Breast epithelium (tissue), 4 donors: ENCODE results near the gene TMTC3. TPM values are rescaled to one million over a fixed set of nuclear protein-coding genes. Genes with fewer than 3 reads are reported as not detected.

ENCODE experiments used
- DNase-seq, 2 donors: peaks; one replicate each; pipeline ENCODE4 v3.0.0-alpha.2; 2019; ENCODE audit warnings: low spot score in 2 of 2
- H3K27ac ChIP-seq, 2 donors: fragments of 200-600 bp; sonication (generic) in 1 of 2; one replicate each; pipeline ENCODE4 v1.5.1; 2016 to 2019; ENCODE audit warnings: mild to moderate bottlenecking in 1 of 2
- H3K27me3 ChIP-seq, 2 donors: fragments of 200-600 bp; sonication (generic) in 1 of 2; one replicate each; pipeline versions ENCODE4 v1.5.1 to v1.6.0; 2017 to 2019; ENCODE audit warnings: control low read depth in 1 of 2, mild to moderate bottlenecking in 1 of 2
- H3K36me3 ChIP-seq: fragments of 200-600 bp; one replicate; pipeline ENCODE4 v1.5.1; 2019
- H3K4me1 ChIP-seq, 2 donors: fragments of 200-600 bp; sonication (generic); one replicate each; pipeline ENCODE4 v1.5.1; 2016 to 2019; ENCODE audit warnings: control low read depth in 1 of 2
- H3K4me3 ChIP-seq, 3 donors: fragments of 200-600 bp; sonication (generic); 1 replicate in 2 of 3; 2 replicates in 1 of 3; pipeline ENCODE4 v1.5.1; 2016 to 2019; ENCODE audit warnings: mild to moderate bottlenecking in 3 of 3, moderate library complexity in 2 of 3
- H3K9me3 ChIP-seq, 2 donors: fragments of 200-600 bp; sonication (generic) in 1 of 2; one replicate each; pipeline ENCODE4 v1.5.1; 2016 to 2019; ENCODE audit warnings: control low read depth in 1 of 2
- CTCF ChIP-seq, 3 donors: fragments of 450-650 bp; IDR thresholded peaks; one replicate each; pipeline ENCODE4 v1.5.1; 2016 to 2017; ENCODE audit warnings: antibody characterized with exemption in 3 of 3, mild to moderate bottlenecking in 3 of 3, moderate library complexity in 3 of 3
- POLR2A ChIP-seq: fragments of 450-650 bp; IDR thresholded peaks from one replicate; pipeline ENCODE4 v1.6.1; 2016; ENCODE audit warnings: antibody characterized with exemption, mild to moderate bottlenecking, moderate library complexity
- POLR2AphosphoS5 ChIP-seq, 3 donors: sonication (generic); formaldehyde crosslinking; IDR thresholded peaks; one replicate each; pipeline ENCODE4 v1.6.1; 2017; ENCODE audit warnings: antibody characterized with exemption in 3 of 3
- intact Hi-C: fragments of 100-400 bp; cut with DNase I; formaldehyde crosslinking; loops from one replicate; pipeline ENCODE4 v1.15.1; 2023; ENCODE audit warnings: low total_unique reads
- total RNA-seq, 3 donors: library from RNA; depleted of rRNA; stranded (reverse); fragments of >200 nt; gene quantifications; one replicate each; pipeline ENCODE4 v1.1.0, GENCODE V29; 2016

TMTC3 gene
- total RNA-seq, 3 donors from 2014 or later = 14.7 to 20.6 (median 20.2) TPM

DNA sequence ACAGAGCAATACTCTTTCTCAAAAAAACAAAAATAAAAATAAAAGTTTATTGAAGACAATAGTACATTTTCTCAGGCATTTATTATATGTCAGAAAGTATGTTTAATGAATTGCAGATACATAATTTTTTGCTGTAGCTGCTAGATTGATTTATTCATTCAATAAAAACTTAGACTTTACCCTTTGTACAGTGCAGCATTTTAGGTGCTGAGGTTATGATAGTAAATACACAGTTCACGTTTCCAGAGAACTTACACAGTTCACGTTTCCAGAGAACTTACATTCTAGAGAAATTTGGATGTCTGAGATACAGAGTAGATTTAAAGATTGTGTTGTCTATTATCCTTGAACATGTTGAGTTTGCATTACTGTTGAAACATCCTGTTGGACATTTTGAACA lies 25.3 kb downstream of the TMTC3 start:
- no peak for TF ChIP-seq CTCF (IDR thresholded peaks at IDR 0.05)
- no peak for TF ChIP-seq POLR2AphosphoS5 (IDR thresholded peaks at IDR 0.05)
- no peak for TF ChIP-seq POLR2A
- no peaks in the 10 kb centered on the region for H3K9me3 ChIP-seq
- no peaks in the 10 kb centered on the region for H3K36me3 ChIP-seq
- H3K4me1 ChIP-seq = no peaks in the 10 kb centered on the region
- no peak for DNase-seq
- no peak overlapping the region for H3K4me3 ChIP-seq
- no peak overlapping the region for H3K27ac ChIP-seq
- no peaks in the 10 kb centered on the region for H3K27me3 ChIP-seq
- intact Hi-C loops = no loop called here

DNA sequence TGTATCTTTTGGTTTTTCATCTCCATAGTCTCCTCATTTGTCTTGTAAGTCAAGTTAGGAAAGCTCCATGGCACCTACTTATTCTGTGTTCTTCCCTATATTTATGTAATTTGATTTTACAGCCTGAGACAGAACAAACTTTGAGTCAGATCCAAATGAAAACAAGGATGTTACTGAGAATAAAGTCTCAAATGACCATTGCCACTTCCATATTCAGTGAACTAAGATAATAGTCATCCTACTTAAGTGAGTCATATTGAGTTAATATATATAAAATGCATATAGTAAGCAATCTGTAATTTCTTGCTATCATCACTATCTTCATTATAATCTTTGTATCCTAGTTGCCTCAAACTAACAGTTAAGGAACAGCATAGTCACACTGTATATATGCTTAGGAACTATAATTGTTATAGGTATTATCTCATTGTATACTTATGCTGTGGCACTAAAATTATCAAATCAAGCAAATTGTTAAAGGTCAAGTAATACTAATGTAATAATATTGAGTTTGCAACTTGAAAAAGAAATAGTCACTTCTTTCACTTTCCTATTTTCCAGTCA lies 30.8 kb downstream of the TMTC3 start:
- no peak for DNase-seq
- no peak for TF ChIP-seq POLR2AphosphoS5 (IDR thresholded peaks at IDR 0.05)
- Histone ChIP-seq H3K9me3 (no peaks in the 10 kb centered on the region), H3K4me3 (no peak overlapping the region), H3K27me3 (no peaks in the 10 kb centered on the region), H3K4me1 (no peaks in the 10 kb centered on the region), H3K27ac (no peak overlapping the region), H3K36me3 (no peaks in the 10 kb centered on the region)
- intact Hi-C loops = no loop called here

DNA sequence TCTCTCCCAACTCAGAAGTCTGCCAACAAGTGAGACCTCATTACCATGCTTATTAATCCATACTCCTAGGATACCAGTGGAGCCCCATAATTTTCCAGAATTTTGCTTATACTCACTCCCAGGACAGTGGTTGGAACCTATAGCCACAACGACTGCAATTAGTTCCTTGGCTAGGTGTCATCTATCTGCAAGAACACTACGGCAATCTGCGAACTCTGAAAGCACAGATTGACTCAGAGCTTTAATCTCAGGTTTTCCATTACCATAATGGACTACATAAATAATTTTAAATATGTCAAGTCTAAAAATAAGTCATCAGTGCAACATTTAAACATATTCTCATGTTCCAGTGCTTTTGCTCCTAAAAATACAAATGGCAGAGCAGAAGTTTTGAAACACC lies 33.4 kb downstream of the TMTC3 start:
- Histone ChIP-seq H3K27ac (no peak overlapping the region), H3K9me3 (no peaks in the 10 kb centered on the region), H3K27me3 (no peaks in the 10 kb centered on the region), H3K4me3 (no peak overlapping the region), H3K36me3 (no peaks in the 10 kb centered on the region), H3K4me1 (no peaks in the 10 kb centered on the region)
- DNase-seq = no peak
- TF ChIP-seq POLR2AphosphoS5 (IDR thresholded peaks at IDR 0.05) (no peak), POLR2A (no peak), CTCF (IDR thresholded peaks at IDR 0.05) (no peak)
- intact Hi-C loops = no loop called here

DNA sequence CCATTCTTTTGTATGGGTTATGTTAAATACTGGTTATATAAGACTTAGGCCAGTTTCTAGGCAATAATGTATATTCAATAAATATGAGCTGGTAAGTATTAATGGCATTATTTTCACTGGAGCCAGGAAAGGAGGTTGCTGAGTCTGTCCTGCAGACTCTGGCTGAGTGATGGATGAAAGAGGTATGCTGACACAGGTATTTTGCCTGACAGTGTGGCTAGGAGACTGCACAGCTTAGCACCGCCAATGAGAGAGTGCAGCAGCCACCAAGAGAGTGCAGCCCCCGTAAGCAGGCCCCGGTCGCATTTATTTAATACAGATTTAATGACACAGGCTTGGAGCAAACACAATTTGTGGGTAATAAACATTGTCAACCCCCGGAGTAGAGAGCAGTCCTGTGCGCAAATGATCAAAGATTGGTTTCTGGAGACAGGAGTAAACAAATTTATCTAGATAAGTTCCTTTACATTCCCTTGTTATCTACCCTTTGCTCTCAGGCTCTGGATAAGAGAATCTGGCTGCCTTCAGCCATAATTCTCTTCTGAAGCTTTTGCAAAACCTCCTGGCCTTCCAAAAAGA lies 37.4 kb downstream of the TMTC3 start:
- no peak overlapping the region for H3K27ac ChIP-seq
- H3K9me3 ChIP-seq = peaks cover 0 to 11% of the 10 kb centered on the region in 2 donors
- H3K36me3 ChIP-seq = no peaks in the 10 kb centered on the region
- no peaks in the 10 kb centered on the region for H3K27me3 ChIP-seq
- TF ChIP-seq CTCF (IDR thresholded peaks at IDR 0.05) = no peak
- TF ChIP-seq POLR2AphosphoS5 (IDR thresholded peaks at IDR 0.05) = no peak
- TF ChIP-seq POLR2A = no peak
- intact Hi-C loops = no loop called here
- H3K4me3 ChIP-seq = no peak overlapping the region
- no peaks in the 10 kb centered on the region for H3K4me1 ChIP-seq
- no peak for DNase-seq

DNA sequence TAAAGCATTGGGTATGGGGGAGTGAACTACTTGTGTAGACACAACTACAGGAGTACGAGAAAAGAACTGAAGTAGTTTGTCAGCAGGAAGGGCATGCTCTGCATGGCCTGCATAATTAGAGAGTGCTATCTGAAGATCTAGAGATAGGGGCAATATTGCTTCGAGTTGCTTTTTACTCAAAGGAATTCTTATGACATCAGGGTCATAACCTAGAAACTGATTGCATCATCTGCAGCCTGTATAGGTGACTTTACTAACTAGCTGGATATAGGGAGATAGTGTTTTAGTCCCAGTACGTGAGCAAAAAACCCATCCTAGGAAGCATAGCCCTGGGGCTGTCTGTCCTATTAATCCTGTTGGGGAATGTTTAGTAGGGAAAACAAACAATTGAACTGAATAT lies 39.8 kb downstream of the TMTC3 start:
- intact Hi-C loops = no loop called here
- peaks cover 0 to 16% of the 10 kb centered on the region in 2 donors for H3K9me3 ChIP-seq
- H3K36me3 ChIP-seq = no peaks in the 10 kb centered on the region
- DNase-seq = no peak
- no peak overlapping the region for H3K27ac ChIP-seq
- TF ChIP-seq CTCF (IDR thresholded peaks at IDR 0.05) = no peak
- no peak for TF ChIP-seq POLR2AphosphoS5 (IDR thresholded peaks at IDR 0.05)
- H3K4me1 ChIP-seq = no peaks in the 10 kb centered on the region
- no peak overlapping the region for H3K4me3 ChIP-seq
- no peaks in the 10 kb centered on the region for H3K27me3 ChIP-seq
